ENCODE measurements around the gene DRAM2.

The DRAM2 gene

DNA sequence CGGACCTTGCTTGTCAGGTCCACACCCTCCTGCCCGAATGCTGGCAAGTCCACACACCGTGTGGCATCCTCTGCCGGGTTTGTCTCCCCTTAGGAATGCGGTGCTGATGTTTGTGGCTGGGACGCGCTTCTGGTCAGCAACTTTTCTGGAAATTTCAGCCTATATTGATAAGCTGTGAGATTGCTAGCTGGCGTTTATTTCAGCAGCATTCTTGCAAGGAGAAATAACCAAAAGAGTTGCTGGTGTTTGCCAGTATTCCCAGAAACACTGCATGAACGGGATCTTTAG, 731 bp upstream of the DRAM2 start:
- no peaks in the 10 kb centered on the region for H4K20me1 ChIP-seq (ENCODE audit: insufficient read depth, low read length)
- H3K4me2 ChIP-seq (ENCODE audit: low read length): peak overlapping the region; percentile 97
- peaks cover 73% of the 10 kb centered on the region for H3K4me1 ChIP-seq (ENCODE audit: insufficient read depth, low read length, severe bottlenecking)
- H3K9me2 ChIP-seq (ENCODE audit: low read depth, low read length): no peaks in the 10 kb centered on the region
- H3K27me3 ChIP-seq (ENCODE audit: insufficient read depth, low read length): no peaks in the 10 kb centered on the region
- no peaks in the 10 kb centered on the region for H3K9me3 ChIP-seq (ENCODE audit: low read length)
- peak overlapping the region; percentile 85 for H3K27ac ChIP-seq (ENCODE audit: low read depth, low read length, poor library complexity, severe bottlenecking)
- peak overlapping the region; percentile 92 for H3K9ac ChIP-seq (ENCODE audit: low read length)
- peaks cover 34% of the 10 kb centered on the region for H3K36me3 ChIP-seq (ENCODE audit: insufficient read depth, low read length)
- H3K79me2 ChIP-seq (ENCODE audit: insufficient read depth, low read length): peaks cover 76% of the 10 kb centered on the region
- no peak overlapping the region for H2AFZ ChIP-seq (ENCODE audit: low read length)
- H3K4me3 ChIP-seq (ENCODE audit: low read depth, low read length, poor library complexity, severe bottlenecking): peak overlapping the region; percentile 84
- TF ChIP-seq, protein P1, sequence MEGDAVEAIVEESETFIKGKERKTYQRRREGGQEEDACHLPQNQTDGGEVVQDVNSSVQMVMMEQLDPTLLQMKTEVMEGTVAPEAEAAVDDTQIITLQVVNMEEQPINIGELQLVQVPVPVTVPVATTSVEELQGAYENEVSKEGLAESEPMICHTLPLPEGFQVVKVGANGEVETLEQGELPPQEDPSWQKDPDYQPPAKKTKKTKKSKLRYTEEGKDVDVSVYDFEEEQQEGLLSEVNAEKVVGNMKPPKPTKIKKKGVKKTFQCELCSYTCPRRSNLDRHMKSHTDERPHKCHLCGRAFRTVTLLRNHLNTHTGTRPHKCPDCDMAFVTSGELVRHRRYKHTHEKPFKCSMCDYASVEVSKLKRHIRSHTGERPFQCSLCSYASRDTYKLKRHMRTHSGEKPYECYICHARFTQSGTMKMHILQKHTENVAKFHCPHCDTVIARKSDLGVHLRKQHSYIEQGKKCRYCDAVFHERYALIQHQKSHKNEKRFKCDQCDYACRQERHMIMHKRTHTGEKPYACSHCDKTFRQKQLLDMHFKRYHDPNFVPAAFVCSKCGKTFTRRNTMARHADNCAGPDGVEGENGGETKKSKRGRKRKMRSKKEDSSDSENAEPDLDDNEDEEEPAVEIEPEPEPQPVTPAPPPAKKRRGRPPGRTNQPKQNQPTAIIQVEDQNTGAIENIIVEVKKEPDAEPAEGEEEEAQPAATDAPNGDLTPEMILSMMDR (IDR thresholded peaks at IDR 0.05; ENCODE audit: low read length): no peak
- no peak for TF ChIP-seq EZH2 (IDR thresholded peaks at IDR 0.05; ENCODE audit: borderline replicate concordance, low read length)
- no peaks in the 10 kb centered on the region for H3F3A ChIP-seq (ENCODE audit: insufficient read depth, low read length)

DNA sequence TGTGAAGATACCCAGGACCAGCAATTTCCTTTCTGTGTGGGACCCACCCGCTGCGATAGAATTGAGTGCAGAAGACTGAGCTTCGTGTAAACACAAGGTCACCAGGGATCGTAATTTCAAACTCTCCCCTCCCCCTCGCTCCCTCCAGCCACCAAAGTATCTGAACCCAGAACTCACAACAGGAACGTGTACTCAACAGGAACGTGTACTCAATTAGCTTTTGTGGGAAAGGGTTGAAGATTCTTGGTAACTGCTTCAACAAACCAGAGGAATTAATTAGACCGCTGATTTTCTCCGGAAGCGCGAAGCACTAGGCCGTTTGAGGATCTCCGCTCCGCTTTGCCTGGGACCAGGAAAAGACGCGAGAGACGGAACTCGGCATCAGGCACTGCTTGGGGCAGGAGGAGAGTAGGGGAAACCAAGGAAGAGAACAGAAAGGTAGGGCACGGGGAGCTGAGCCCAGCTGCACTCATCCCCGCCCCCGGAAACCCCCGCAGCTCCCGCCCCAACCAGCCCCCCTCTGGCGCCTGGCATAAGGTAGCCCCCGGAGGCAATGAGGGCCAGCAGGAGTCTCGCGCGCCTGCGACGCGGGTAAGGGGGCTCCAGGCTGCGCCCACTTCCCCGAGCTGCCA, 453 bp downstream of the DRAM2 start:
- Histone ChIP-seq H3K36me3 (ENCODE audit: insufficient read depth, low read length) (peaks cover 39% of the 10 kb centered on the region), H3K79me2 (ENCODE audit: insufficient read depth, low read length) (peaks cover 64% of the 10 kb centered on the region), H3K9me2 (ENCODE audit: low read depth, low read length) (no peaks in the 10 kb centered on the region), H4K20me1 (ENCODE audit: insufficient read depth, low read length) (no peaks in the 10 kb centered on the region), H3K27me3 (ENCODE audit: insufficient read depth, low read length) (no peaks in the 10 kb centered on the region), H3K9me3 (ENCODE audit: low read length) (no peaks in the 10 kb centered on the region), H3K9ac (ENCODE audit: low read length) (peak overlapping the region; percentile 92), H3F3A (ENCODE audit: insufficient read depth, low read length) (no peaks in the 10 kb centered on the region), H3K27ac (ENCODE audit: low read depth, low read length, poor library complexity, severe bottlenecking) (peak overlapping the region; percentile 85), H3K4me1 (ENCODE audit: insufficient read depth, low read length, severe bottlenecking) (peaks cover 71% of the 10 kb centered on the region), H2AFZ (ENCODE audit: low read length) (no peak overlapping the region), H3K4me2 (ENCODE audit: low read length) (peak overlapping the region; percentile 97), H3K4me3 (ENCODE audit: low read depth, low read length, poor library complexity, severe bottlenecking) (peak overlapping the region; percentile 84)
- TF ChIP-seq EZH2 (IDR thresholded peaks at IDR 0.05; ENCODE audit: borderline replicate concordance, low read length): no peak
- TF ChIP-seq, protein P1 (IDR thresholded peaks at IDR 0.05; ENCODE audit: low read length): no peak

DNA sequence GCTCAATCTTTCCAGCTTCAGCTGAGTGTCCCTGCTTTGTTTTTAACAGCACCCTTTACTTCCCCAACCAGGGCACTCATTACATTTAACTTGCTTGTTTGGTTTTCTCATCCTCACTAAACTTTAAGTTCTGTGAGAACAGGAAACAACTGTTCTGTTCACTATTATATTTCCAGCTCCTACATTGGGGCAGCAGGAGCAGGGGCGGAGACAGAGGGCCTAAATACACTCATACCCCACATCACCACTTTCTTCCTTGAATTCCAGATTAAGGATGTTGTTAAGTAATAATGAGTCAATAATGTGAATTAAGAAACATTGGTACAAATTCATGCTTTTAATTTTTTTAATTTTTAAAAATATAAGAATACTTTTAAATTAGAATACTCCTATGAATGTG, 6.0 kb downstream of the DRAM2 start:
- Histone ChIP-seq H3K79me2 (ENCODE audit: insufficient read depth, low read length) (peaks cover 13% of the 10 kb centered on the region), H3K4me3 (ENCODE audit: low read depth, low read length, poor library complexity, severe bottlenecking) (no peak overlapping the region), H4K20me1 (ENCODE audit: insufficient read depth, low read length) (no peaks in the 10 kb centered on the region), H3K4me2 (ENCODE audit: low read length) (no peak overlapping the region), H3K9me3 (ENCODE audit: low read length) (no peaks in the 10 kb centered on the region), H3K9me2 (ENCODE audit: low read depth, low read length) (no peaks in the 10 kb centered on the region), H3K27me3 (ENCODE audit: insufficient read depth, low read length) (no peaks in the 10 kb centered on the region), H3K36me3 (ENCODE audit: insufficient read depth, low read length) (peaks cover 54% of the 10 kb centered on the region), H3K27ac (ENCODE audit: low read depth, low read length, poor library complexity, severe bottlenecking) (peak overlapping the region; percentile 70), H2AFZ (ENCODE audit: low read length) (no peak overlapping the region), H3K4me1 (ENCODE audit: insufficient read depth, low read length, severe bottlenecking) (peaks cover 64% of the 10 kb centered on the region), H3F3A (ENCODE audit: insufficient read depth, low read length) (peaks cover 18% of the 10 kb centered on the region; the same call in 1 of the 2 replicates), H3K9ac (ENCODE audit: low read length) (no peak overlapping the region)
- TF ChIP-seq, protein P1 (IDR thresholded peaks at IDR 0.05; ENCODE audit: low read length): no peak
- TF ChIP-seq EZH2 (IDR thresholded peaks at IDR 0.05; ENCODE audit: borderline replicate concordance, low read length): no peak

Data from OCI-LY1 (cell line).